ENCODE measurements around the gene DLGAP1.

The DLGAP1 gene

DNA sequence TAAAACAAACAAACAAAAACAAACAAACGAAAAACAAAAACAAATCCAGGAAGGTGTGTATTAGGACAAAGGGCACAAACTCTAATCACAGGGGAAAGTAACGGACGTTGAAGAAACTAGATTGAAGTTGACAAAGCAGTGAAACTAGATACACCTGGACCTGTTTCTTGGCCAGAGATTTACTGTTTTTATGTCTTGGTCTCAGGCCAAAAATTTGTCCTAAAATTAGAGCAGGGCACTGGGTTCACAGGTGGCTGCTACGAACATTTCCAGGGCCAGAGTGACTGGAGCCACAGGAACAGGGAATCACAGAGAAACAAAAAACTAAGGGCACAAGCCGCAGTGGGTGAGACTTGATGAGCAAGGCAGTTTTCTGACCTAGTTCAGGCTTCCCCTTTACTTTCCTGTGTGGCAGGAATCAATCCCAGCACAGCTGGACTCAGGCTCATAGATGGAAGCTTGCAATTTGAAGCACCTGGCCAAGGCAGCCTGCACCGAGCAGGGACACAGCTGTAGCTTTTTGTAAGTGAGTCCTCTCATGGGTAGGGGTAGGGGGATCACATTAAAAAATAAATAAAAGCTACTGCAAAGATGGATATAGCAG is 329.4 kb downstream of the DLGAP1 start:
- DNase-seq = no peak
- peak overlapping the region; percentile 26 for H3K4me3 Mint-ChIP-seq
- H3K36me3 Mint-ChIP-seq (ENCODE audit: low read depth) = no peaks in the 10 kb centered on the region
- peaks cover 50% of the 10 kb centered on the region for H3K4me1 Mint-ChIP-seq
- no peaks in the 10 kb centered on the region for H3K9me3 Mint-ChIP-seq
- peak overlapping the region; percentile 92 for H3K27ac Mint-ChIP-seq
- H3K27me3 Mint-ChIP-seq (ENCODE audit: low read depth, poor library complexity) = peaks cover 8% of the 10 kb centered on the region
- no peak for TF ChIP-seq CTCF (IDR thresholded peaks at IDR 0.05)

DNA sequence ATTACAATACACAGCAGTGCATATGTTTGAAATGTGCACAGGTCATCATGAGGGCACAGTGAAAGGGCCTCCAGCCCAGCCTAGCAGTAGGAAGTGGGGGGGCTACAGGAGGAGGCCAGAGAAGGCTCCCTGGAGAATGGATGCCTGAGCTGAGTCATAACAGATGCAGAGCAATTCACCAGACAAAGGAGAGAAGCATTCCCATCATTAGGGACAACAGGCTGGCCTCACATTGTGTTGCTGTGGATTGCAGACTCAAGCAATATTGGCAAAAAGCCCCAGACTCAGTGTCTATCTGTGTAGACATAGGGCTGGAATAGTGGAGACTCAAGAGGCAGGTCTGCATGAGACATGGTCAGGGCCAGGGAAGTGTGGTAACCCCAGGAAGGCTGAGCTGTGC is 329.9 kb downstream of the DLGAP1 start:
- TF ChIP-seq CTCF (IDR thresholded peaks at IDR 0.05) = no peak
- peak overlapping the region; percentile 26 for H3K4me3 Mint-ChIP-seq
- peak overlapping the region; percentile 92 for H3K27ac Mint-ChIP-seq

DNA sequence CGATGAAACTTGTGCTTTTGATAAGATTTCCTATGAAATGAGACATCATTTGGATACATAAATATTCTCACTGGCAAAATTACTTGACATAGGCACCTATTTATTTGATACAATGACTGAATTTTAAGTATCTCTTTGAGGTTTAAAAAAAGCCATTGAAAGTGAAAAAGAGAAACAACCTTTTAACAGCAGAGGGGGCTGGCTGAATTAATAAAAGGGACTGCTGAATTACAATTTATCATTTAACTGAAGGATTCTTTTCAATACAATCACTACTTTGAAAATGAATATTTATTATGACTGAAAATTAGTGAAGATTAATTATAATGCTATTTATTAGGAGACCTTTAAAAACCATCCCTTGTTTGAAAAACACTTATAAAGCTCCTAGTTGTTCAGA is 335.3 kb downstream of the DLGAP1 start:
- Mint-ChIP-seq H3K36me3 (ENCODE audit: low read depth) (peaks cover 6% of the 10 kb centered on the region), H3K9me3 (peaks cover 9% of the 10 kb centered on the region), H3K27ac (no peak overlapping the region), H3K27me3 (ENCODE audit: low read depth, poor library complexity) (peaks cover 3% of the 10 kb centered on the region), H3K4me3 (no peak overlapping the region), H3K4me1 (peaks cover 29% of the 10 kb centered on the region)
- TF ChIP-seq CTCF (IDR thresholded peaks at IDR 0.05) = no peak
- DNase-seq = no peak

More for the DNA sequence above, 329.9 kb downstream of the DLGAP1 start:
- H3K9me3 Mint-ChIP-seq = no peaks in the 10 kb centered on the region
- peaks cover 8% of the 10 kb centered on the region for H3K27me3 Mint-ChIP-seq (ENCODE audit: low read depth, poor library complexity)
- H3K36me3 Mint-ChIP-seq (ENCODE audit: low read depth) = no peaks in the 10 kb centered on the region
- peaks cover 50% of the 10 kb centered on the region for H3K4me1 Mint-ChIP-seq
- no peak for DNase-seq

DNA sequence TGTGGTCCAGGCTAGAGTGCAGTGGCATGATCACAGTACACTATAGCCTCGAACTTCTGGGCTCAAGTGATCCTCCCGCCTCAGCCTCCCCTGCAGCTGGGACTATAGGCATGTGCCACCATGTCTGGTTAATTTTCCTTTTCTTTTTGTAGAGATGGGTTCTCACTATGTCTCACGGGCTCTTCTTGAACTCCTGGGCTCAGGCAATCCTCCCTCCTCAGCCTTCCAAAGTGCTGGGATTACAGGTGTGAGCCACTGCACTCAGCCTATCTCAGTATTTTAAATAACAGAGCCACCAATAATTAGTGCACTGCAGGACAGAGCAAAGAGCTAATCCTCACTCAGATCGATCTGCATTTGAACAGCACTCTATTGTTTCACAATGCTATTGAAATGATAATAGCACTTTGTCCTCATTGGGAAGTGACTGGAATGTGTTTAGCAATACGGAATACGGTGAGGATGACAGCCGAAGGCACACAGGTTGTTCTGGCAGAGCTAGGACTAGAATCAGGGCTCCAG is 335.9 kb downstream of the DLGAP1 start:
- no peak for DNase-seq
- Mint-ChIP-seq H3K36me3 (ENCODE audit: low read depth) (peaks cover 12% of the 10 kb centered on the region), H3K27me3 (ENCODE audit: low read depth, poor library complexity) (peaks cover 2% of the 10 kb centered on the region), H3K4me1 (peaks cover 22% of the 10 kb centered on the region), H3K27ac (no peak overlapping the region), H3K9me3 (peaks cover 15% of the 10 kb centered on the region), H3K4me3 (no peak overlapping the region)
- no peak for TF ChIP-seq CTCF (IDR thresholded peaks at IDR 0.05)

DNA sequence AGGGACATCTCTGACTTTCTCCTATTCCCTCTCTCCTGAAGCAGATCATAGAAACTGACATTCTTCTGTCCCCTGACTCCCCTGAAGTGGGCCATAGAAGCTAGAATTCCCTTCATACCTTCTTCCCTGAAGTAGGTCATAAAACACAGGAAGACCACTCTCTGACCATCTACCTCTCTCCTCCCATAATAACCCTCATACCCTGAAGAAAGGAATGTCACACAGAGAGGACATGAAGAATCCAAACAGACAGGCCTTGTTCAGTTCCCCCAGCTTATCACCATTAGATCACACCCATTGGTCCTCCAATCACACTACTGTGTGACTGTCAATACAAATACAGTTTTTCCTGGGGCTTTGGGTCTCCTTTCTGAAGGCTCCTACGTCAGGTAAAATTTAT is 347.1 kb downstream of the DLGAP1 start:
- Mint-ChIP-seq H3K4me1 (peaks cover 14% of the 10 kb centered on the region), H3K36me3 (ENCODE audit: low read depth) (no peaks in the 10 kb centered on the region), H3K9me3 (peaks cover 1% of the 10 kb centered on the region), H3K27ac (no peak overlapping the region), H3K4me3 (no peak overlapping the region), H3K27me3 (ENCODE audit: low read depth, poor library complexity) (no peaks in the 10 kb centered on the region)
- no peak for TF ChIP-seq CTCF (IDR thresholded peaks at IDR 0.05)
- no peak for DNase-seq

- peaks cover 14% of the 10 kb centered on the region for H3K4me1 Mint-ChIP-seq
- no peaks in the 10 kb centered on the region for H3K36me3 Mint-ChIP-seq (ENCODE audit: low read depth)
- H3K27ac Mint-ChIP-seq = no peak overlapping the region
- no peak overlapping the region for H3K4me3 Mint-ChIP-seq
- no peaks in the 10 kb centered on the region for H3K9me3 Mint-ChIP-seq
- TF ChIP-seq CTCF (IDR thresholded peaks at IDR 0.05) = no peak
- no peak for DNase-seq
- no peaks in the 10 kb centered on the region for H3K27me3 Mint-ChIP-seq (ENCODE audit: low read depth, poor library complexity)
Measured at GRCh38 chr18:4107049-4107467, 348.0 kb downstream of the DLGAP1 start.

Measured in nephron progenitor cell (in vitro differentiated cells).